Liver (tissue), 9 donors: Measurements from ENCODE around the gene CACNA1S. TPM values are rescaled to one million over a fixed set of nuclear protein-coding genes. Genes with fewer than 3 reads are reported as not detected.

Source experiments
- DNase-seq: peaks from one replicate; pipeline ENCODE4 v3.0.0-alpha.2; 2017; ENCODE audit warnings: low spot score
- H3K27ac ChIP-seq, 2 donors: one replicate each; pipeline ENCODE4 v1.7.0; 2013; ENCODE audit warnings: inconsistent platforms in 2 of 2, low read length in 2 of 2, control low read depth in 1 of 2, low read depth in 1 of 2, mild to moderate bottlenecking in 1 of 2
- H3K27me3 ChIP-seq, 4 donors: one replicate each; pipeline versions ENCODE4 v1.6.1 to v1.7.0; 2013; ENCODE audit warnings: low read length in 3 of 4, inconsistent platforms in 1 of 4, mild to moderate bottlenecking in 1 of 4, moderate library complexity in 1 of 4; ENCODE audit not compliant: control insufficient read depth in 4 of 4, insufficient read depth in 4 of 4
- H3K36me3 ChIP-seq, 4 donors: one replicate each; pipeline versions ENCODE4 v1.6.1 to v1.7.0; 2013; ENCODE audit warnings: low read length in 3 of 4, mild to moderate bottlenecking in 3 of 4, low read depth in 1 of 4, moderate library complexity in 1 of 4; ENCODE audit not compliant: control insufficient read depth in 4 of 4, insufficient read depth in 3 of 4
- H3K4me1 ChIP-seq, 4 donors: one replicate each; pipeline versions ENCODE4 v1.6.1 to v1.7.0; 2013; ENCODE audit warnings: low read length in 3 of 4, mild to moderate bottlenecking in 3 of 4, moderate library complexity in 1 of 4; ENCODE audit not compliant: control insufficient read depth in 4 of 4, insufficient read depth in 4 of 4
- H3K4me3 ChIP-seq, 3 donors: one replicate each; pipeline versions ENCODE4 v1.6.1 to v1.7.0; 2013; ENCODE audit warnings: low read length in 3 of 3, control low read depth in 1 of 3, low read depth in 1 of 3, mild to moderate bottlenecking in 1 of 3
- H3K9ac ChIP-seq, 2 donors: one replicate each; pipeline ENCODE4 v1.7.0; 2013; ENCODE audit warnings: low read length in 2 of 2, mild to moderate bottlenecking in 2 of 2, moderate library complexity in 2 of 2, control low read depth in 1 of 2, low read depth in 1 of 2
- H3K9me3 ChIP-seq, 4 donors: one replicate each; pipeline versions ENCODE4 v1.6.1 to v1.7.0; 2013; ENCODE audit warnings: low read length in 3 of 4; ENCODE audit not compliant: control insufficient read depth in 4 of 4
- CTCF ChIP-seq: fragments of 150-350 bp; IDR thresholded peaks from 2 replicates; pipeline ENCODE4 v1.5.1; 2017; ENCODE audit warnings: improper control_type of control experiment, low read depth, low read length; ENCODE audit not compliant: missing input control
- EGR1 ChIP-seq, 2 donors: IDR thresholded peaks; 2 replicates each; pipeline ENCODE4 v1.6.1; 2016 to 2018; ENCODE audit warnings: antibody characterized with exemption in 2 of 2, low read depth in 2 of 2
- FOXA1 ChIP-seq: IDR thresholded peaks from 2 replicates; pipeline ENCODE4 v1.6.1; 2016; ENCODE audit warnings: antibody characterized with exemption
- FOXA2 ChIP-seq: IDR thresholded peaks from 2 replicates; pipeline ENCODE4 v1.6.1; 2016; ENCODE audit warnings: antibody characterized with exemption
- GABPA ChIP-seq, 2 donors: IDR thresholded peaks in 1 of 2; conservative IDR thresholded peaks in 1 of 2; 2 replicates each; pipeline ENCODE4 v1.6.1; 2016; ENCODE audit warnings: antibody characterized with exemption in 2 of 2, mild to moderate bottlenecking in 1 of 2, moderate library complexity in 1 of 2
- HNF4A ChIP-seq, 2 donors: conservative IDR thresholded peaks; 2 replicates each; pipeline ENCODE4 v1.6.1; 2016; ENCODE audit warnings: antibody characterized with exemption in 2 of 2, mild to moderate bottlenecking in 2 of 2
- HNF4G ChIP-seq: IDR thresholded peaks from 2 replicates; pipeline ENCODE4 v1.6.1; 2016; ENCODE audit warnings: antibody characterized with exemption
- JUND ChIP-seq, 2 donors: IDR thresholded peaks; 2 replicates each; pipeline ENCODE4 v1.6.1; 2016; ENCODE audit warnings: antibody characterized with exemption in 2 of 2
- MAX ChIP-seq: IDR thresholded peaks from 2 replicates; pipeline ENCODE4 v1.6.1; 2016; ENCODE audit warnings: antibody characterized with exemption
- NR2F2 ChIP-seq: IDR thresholded peaks from 2 replicates; pipeline ENCODE4 v1.6.1; 2016; ENCODE audit warnings: antibody characterized with exemption
- RAD21 ChIP-seq, 2 donors: IDR thresholded peaks; 2 replicates each; pipeline ENCODE4 v1.6.1; 2016; ENCODE audit warnings: antibody characterized with exemption in 2 of 2, mild to moderate bottlenecking in 2 of 2
- REST ChIP-seq: IDR thresholded peaks from 2 replicates; pipeline ENCODE4 v1.6.1; 2016; ENCODE audit warnings: antibody characterized with exemption, mild to moderate bottlenecking
- RXRA ChIP-seq, 2 donors: IDR thresholded peaks; 2 replicates each; pipeline ENCODE4 v1.6.1; 2017 to 2018; ENCODE audit warnings: antibody characterized with exemption in 2 of 2, mild to moderate bottlenecking in 1 of 2
- SP1 ChIP-seq: IDR thresholded peaks from 2 replicates; pipeline ENCODE4 v1.6.1; 2018; ENCODE audit warnings: antibody characterized with exemption, mild to moderate bottlenecking
- TAF1 ChIP-seq: conservative IDR thresholded peaks from 2 replicates; pipeline ENCODE4 v1.6.1; 2016; ENCODE audit warnings: antibody characterized with exemption, mild to moderate bottlenecking
- YY1 ChIP-seq: IDR thresholded peaks from 2 replicates; pipeline ENCODE4 v1.6.1; 2016; ENCODE audit warnings: antibody characterized with exemption, mild to moderate bottlenecking
- ZBTB33 ChIP-seq: IDR thresholded peaks from 2 replicates; pipeline ENCODE4 v1.6.1; 2016; ENCODE audit warnings: antibody characterized with exemption
- WGBS: extraction: QIAGEN DNeasy Blood & Tissue Kit; methylation state at CpG from one replicate; pipeline ENCODE4 v1.1.7; 2013; 5-methylcytosine and 5-hydroxymethylcytosine counted together
- polyA plus RNA-seq, 2 donors: library from polyadenylated mRNA; stranded (reverse) in 1 of 2; unstranded in 1 of 2; fragments of 200-250 nt in 1 of 2; fragments of >200 nt in 1 of 2; fragmentation: Nextera tagmentation in 1 of 2; extraction: Ambion mirVana in 1 of 2; gene quantifications; one replicate each; pipeline versions ENCODE4 v1.2.1 to v1.2.3, GENCODE V29; 2013 to 2015
- total RNA-seq, 2 donors: library from RNA; depleted of rRNA; stranded (reverse); fragments of >200 nt; gene quantifications; one replicate each; pipeline ENCODE4 v1.2.3, GENCODE V29; 2014
- TF ChIP-seq, protein P1 (sequence below): IDR thresholded peaks from 2 replicates; pipeline ENCODE4 v1.6.1; 2016; ENCODE audit warnings: antibody characterized with exemption
- donor health status: healthy.
- donor health status: healthy.
- donor health status: healthy.
- donor health status: healthy.
- donor health status: healthy.

CACNA1S gene
- total and polyA plus RNA-seq, 4 donors, result under 0.01 to 0.33 TPM; not detected in 2

GRCh38 chr1:201142849-201143725 is 30.9 kb upstream of the CACNA1S start:
- Histone ChIP-seq H3K36me3 (peaks cover 2 to 71% (median 18%) of the 10 kb centered on the region in 4 donors), H3K4me3 (no peak overlapping the region), H3K27me3 (no peaks in the 10 kb centered on the region), H3K9ac (no peak overlapping the region), H3K4me1 (no peaks in the 10 kb centered on the region), H3K9me3 (no peaks in the 10 kb centered on the region), H3K27ac (no peak overlapping the region)
- 95% methylated on average over 16 of the region's 16 CpGs for WGBS
- TF ChIP-seq RXRA (IDR thresholded peaks at IDR 0.05), result no peak
- no peak for TF ChIP-seq MAX
- no peak for TF ChIP-seq RAD21 (IDR thresholded peaks at IDR 0.05)
- TF ChIP-seq EGR1 (IDR thresholded peaks at IDR 0.05; ENCODE audit: low read depth in 2 of 2), result no peak
- TF ChIP-seq HNF4G, result no peak
- no peak for TF ChIP-seq JUND (IDR thresholded peaks at IDR 0.05)
- TF ChIP-seq REST, result no peak
- TF ChIP-seq ZBTB33, result no peak
- TF ChIP-seq YY1, result no peak
- TF ChIP-seq TAF1, result no peak
- no peak for TF ChIP-seq CTCF
- TF ChIP-seq, protein P1, sequence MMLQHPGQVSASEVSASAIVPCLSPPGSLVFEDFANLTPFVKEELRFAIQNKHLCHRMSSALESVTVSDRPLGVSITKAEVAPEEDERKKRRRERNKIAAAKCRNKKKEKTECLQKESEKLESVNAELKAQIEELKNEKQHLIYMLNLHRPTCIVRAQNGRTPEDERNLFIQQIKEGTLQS, result no peak
- TF ChIP-seq FOXA2, result no peak
- no peak for TF ChIP-seq SP1
- TF ChIP-seq GABPA (IDR thresholded peaks at IDR 0.05 in 1 of 2, conservative IDR thresholded peaks at IDR 0.05 in 1 of 2), result no peak
- no peak for TF ChIP-seq FOXA1
- no peak for TF ChIP-seq NR2F2
- TF ChIP-seq HNF4A (conservative IDR thresholded peaks at IDR 0.05), result no peak
- DNase-seq, result no peak
